Lower leg skin (tissue), 3 donors: ENCODE results near the gene KCNJ15.

ENCODE experiments used
- POLR2A ChIP-seq, 2 donors: fragments of 450-650 bp; IDR thresholded peaks; one replicate each; pipeline ENCODE4 v1.6.1; 2016 to 2017; ENCODE audit warnings: antibody characterized with exemption in 2 of 2, mild to moderate bottlenecking in 1 of 2, moderate library complexity in 1 of 2
- TF ChIP-seq, protein P1 (sequence below), 3 donors: fragments of 450-650 bp; IDR thresholded peaks; one replicate each; pipeline ENCODE4 v1.5.1; 2016; ENCODE audit warnings: antibody characterized with exemption in 3 of 3, mild to moderate bottlenecking in 3 of 3, moderate library complexity in 2 of 3

DNA sequence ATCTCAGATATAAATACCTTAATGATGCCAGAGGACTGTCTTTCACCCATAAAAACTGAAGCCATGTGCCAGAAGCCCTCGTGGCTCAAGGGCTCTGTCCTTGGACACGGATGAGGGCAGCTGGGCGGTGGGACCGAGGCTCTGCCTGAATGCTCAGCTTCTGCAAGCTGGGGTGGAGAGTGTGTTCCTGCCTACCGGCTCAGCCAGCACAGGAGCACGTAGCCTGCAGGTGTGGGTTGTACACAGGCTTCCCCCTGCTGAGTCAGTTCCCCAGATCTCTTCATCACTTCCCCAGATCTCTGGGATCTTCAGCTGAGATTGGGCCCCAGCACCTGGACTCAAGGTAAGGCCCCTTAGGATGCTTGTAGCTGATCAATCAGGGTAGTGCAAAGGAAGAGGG is 15.4 kb downstream of the KCNJ15 start:
- TF ChIP-seq, protein P1, sequence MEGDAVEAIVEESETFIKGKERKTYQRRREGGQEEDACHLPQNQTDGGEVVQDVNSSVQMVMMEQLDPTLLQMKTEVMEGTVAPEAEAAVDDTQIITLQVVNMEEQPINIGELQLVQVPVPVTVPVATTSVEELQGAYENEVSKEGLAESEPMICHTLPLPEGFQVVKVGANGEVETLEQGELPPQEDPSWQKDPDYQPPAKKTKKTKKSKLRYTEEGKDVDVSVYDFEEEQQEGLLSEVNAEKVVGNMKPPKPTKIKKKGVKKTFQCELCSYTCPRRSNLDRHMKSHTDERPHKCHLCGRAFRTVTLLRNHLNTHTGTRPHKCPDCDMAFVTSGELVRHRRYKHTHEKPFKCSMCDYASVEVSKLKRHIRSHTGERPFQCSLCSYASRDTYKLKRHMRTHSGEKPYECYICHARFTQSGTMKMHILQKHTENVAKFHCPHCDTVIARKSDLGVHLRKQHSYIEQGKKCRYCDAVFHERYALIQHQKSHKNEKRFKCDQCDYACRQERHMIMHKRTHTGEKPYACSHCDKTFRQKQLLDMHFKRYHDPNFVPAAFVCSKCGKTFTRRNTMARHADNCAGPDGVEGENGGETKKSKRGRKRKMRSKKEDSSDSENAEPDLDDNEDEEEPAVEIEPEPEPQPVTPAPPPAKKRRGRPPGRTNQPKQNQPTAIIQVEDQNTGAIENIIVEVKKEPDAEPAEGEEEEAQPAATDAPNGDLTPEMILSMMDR (IDR thresholded peaks at IDR 0.05): no peak
- no peak for TF ChIP-seq POLR2A (IDR thresholded peaks at IDR 0.05)
